Transverse colon (tissue), 4 donors: Measurements from ENCODE around the gene CSNK2B. TPM values are rescaled to one million over a fixed set of nuclear protein-coding genes. Genes with fewer than 3 reads are reported as not detected.

Experiments used
- DNase-seq: peaks from one replicate; pipeline ENCODE4 v3.0.0-alpha.2; 2019
- H3K27ac ChIP-seq, 4 donors: fragments of 200-600 bp; sonication (generic); 2 replicates each; pipeline ENCODE4 v1.5.1; 2016 to 2018; ENCODE audit warnings: inconsistent platforms in 4 of 4
- H3K27me3 ChIP-seq: fragments of 200-600 bp; sonication (generic); 2 replicates; pipeline ENCODE4 v1.5.1; 2017; ENCODE audit warnings: inconsistent platforms
- H3K36me3 ChIP-seq, 4 donors: fragments of 200-600 bp; sonication (generic); 2 replicates each; pipeline ENCODE4 v1.5.1; 2017 to 2019; ENCODE audit warnings: inconsistent platforms in 4 of 4
- H3K4me1 ChIP-seq, 4 donors: fragments of 200-600 bp; sonication (generic); 2 replicates each; pipeline ENCODE4 v1.5.1; 2017 to 2020; ENCODE audit warnings: inconsistent platforms in 4 of 4
- H3K4me3 ChIP-seq, 4 donors: fragments of 200-600 bp; sonication (generic); 1 replicate in 1 of 4; 2 replicates in 3 of 4; pipeline versions ENCODE4 v1.5.1 to v1.6.1; 2017 to 2019; ENCODE audit warnings: inconsistent platforms in 4 of 4
- H3K9me3 ChIP-seq, 2 donors: fragments of 200-600 bp; sonication (generic); 2 replicates each; pipeline ENCODE4 v1.5.1; 2017 to 2019; ENCODE audit warnings: inconsistent platforms in 2 of 2
- EP300 ChIP-seq: sonication (generic); formaldehyde crosslinking; IDR thresholded peaks from one replicate; pipeline ENCODE4 v1.6.1; 2017; ENCODE audit warnings: antibody characterized with exemption, low read depth
- POLR2A ChIP-seq: fragments of 450-650 bp; IDR thresholded peaks from one replicate; pipeline ENCODE4 v1.6.1; 2016; ENCODE audit warnings: antibody characterized with exemption, mild to moderate bottlenecking, moderate library complexity
- POLR2AphosphoS5 ChIP-seq, 3 donors: sonication (generic); formaldehyde crosslinking; IDR thresholded peaks; one replicate each; pipeline ENCODE4 v1.6.1; 2016; ENCODE audit warnings: antibody characterized with exemption in 3 of 3
- WGBS, 2 donors: methylation state at CpG; one replicate each; pipeline ENCODE4 v1.1.5; 2018; ENCODE audit warnings: low coverage in 1 of 2; 5-methylcytosine and 5-hydroxymethylcytosine counted together
- in situ Hi-C, 4 donors: fragments of 200-750 bp; cut with MboI; loops; one replicate each; pipeline versions ENCODE4 v1.15.0 to v1.15.1; 2017; ENCODE audit warnings: low sequenced_read_pairs in 3 of 4, low pct_ligation_motif_present in 1 of 4, low pct_unique_long_range_greater_than_20kb in 1 of 4
- intact Hi-C: fragments of 100-400 bp; cut with DNase I; formaldehyde crosslinking; loops from one replicate; pipeline ENCODE4 v1.15.1; 2023; ENCODE audit warnings: low total_unique reads
- total RNA-seq, 4 donors: library from RNA; depleted of rRNA; stranded (reverse); fragments of >200 nt; gene quantifications; one replicate each; pipeline ENCODE4 v1.1.0, GENCODE V29; 2016
- TF ChIP-seq, protein P1 (sequence below), 5 experiments: fragments of 200-600 bp in 3 of 5; fragments of 450-650 bp in 2 of 5; sonication (generic) in 3 of 5; IDR thresholded peaks; 1 replicate in 2 of 5; 2 replicates in 3 of 5; pipeline ENCODE4 v1.5.1; 2016 to 2017; ENCODE audit warnings: antibody characterized with exemption in 5 of 5, inconsistent platforms in 3 of 5, mild to moderate bottlenecking in 2 of 5, moderate library complexity in 1 of 5

Gene CSNK2B
- total RNA-seq, 4 donors from 2014 or later = 182 to 231 (median 210) TPM

- 0 to 1% methylated on average over 2 to 35 of the region's 52 CpGs for WGBS, 2 donors
- in situ Hi-C loops = no loop called here
- H3K27me3 ChIP-seq = no peaks in the 10 kb centered on the region
- H3K36me3 ChIP-seq = peaks cover 0 to 6% (median 0%) of the 10 kb centered on the region in 4 donors
- TF ChIP-seq, protein P1, sequence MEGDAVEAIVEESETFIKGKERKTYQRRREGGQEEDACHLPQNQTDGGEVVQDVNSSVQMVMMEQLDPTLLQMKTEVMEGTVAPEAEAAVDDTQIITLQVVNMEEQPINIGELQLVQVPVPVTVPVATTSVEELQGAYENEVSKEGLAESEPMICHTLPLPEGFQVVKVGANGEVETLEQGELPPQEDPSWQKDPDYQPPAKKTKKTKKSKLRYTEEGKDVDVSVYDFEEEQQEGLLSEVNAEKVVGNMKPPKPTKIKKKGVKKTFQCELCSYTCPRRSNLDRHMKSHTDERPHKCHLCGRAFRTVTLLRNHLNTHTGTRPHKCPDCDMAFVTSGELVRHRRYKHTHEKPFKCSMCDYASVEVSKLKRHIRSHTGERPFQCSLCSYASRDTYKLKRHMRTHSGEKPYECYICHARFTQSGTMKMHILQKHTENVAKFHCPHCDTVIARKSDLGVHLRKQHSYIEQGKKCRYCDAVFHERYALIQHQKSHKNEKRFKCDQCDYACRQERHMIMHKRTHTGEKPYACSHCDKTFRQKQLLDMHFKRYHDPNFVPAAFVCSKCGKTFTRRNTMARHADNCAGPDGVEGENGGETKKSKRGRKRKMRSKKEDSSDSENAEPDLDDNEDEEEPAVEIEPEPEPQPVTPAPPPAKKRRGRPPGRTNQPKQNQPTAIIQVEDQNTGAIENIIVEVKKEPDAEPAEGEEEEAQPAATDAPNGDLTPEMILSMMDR (IDR thresholded peaks at IDR 0.05) = no peak
- TF ChIP-seq POLR2AphosphoS5 (IDR thresholded peaks at IDR 0.05) = peak; percentile 86 to 96 (median 95)
- peak; percentile 95 for TF ChIP-seq POLR2A
- TF ChIP-seq EP300 = no peak
- H3K27ac ChIP-seq = peak within 1 kb of the TSS; percentile 88 to 95 (median 90)
- H3K4me1 ChIP-seq = peaks cover 30 to 75% (median 44%) of the 10 kb centered on the region in 4 donors
- no peaks in the 10 kb centered on the region for H3K9me3 ChIP-seq
- peak; percentile 91 for DNase-seq
- intact Hi-C loops = no loop called here
- H3K4me3 ChIP-seq = peak within 1 kb of the TSS; percentile 63 to 87 (median 76)
Observed at GRCh38 chr6:31660381-31661261, 5.3 kb upstream of the CSNK2B start, which contains the start of gene C6orf47. Gene C6orf47 (minus strand): TSS chr6:31660778. CDS start chr6:31659947, 831 bp downstream.

DNA sequence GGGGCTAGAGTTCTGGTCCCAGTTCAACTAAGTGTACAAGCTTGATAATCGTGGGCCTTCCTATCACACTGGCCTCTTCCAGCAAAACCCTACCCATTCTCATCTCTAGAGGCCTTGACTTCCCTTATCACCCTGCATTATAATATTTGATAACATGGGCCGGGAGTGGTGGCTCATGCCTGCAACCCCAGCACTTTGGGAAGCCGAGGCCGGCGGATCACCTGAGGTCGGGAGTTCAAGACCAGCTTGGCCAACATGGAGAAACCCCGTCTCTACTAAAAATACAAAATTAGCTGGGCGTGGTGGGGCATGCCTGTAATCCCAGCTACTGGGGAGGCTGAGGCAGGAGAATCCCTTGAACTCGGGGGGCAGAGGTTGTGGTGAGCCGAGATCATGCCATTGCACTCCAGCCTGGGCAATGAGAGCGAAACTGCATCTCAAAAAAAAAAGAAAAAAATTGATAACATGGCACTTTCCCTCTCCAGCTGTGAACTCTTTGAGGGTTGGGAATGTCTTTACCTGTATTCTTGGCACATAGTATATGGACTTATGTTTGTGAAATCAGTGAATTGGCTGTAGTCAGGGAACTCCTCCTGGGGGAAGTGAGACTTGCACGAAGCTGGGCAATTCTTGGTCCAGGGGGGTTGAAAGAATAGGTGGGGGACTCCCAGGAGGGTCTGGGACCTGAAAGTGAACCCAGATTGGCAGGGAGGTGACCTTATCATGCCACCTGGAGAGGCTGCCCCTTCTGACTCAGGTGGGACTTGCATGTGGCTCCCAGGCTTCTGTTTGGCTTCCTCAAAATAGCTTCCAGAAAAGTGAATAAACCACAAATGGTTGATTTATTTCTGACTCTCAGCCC lies 4.4 kb upstream of the CSNK2B start:
- Histone ChIP-seq H3K27ac (peak overlapping the region; percentile 88 to 95 (median 90)), H3K36me3 (peaks cover 0 to 6% (median 0%) of the 10 kb centered on the region in 4 donors), H3K4me3 (peak overlapping the region in 1 of 4 donors; percentile 87), H3K27me3 (no peaks in the 10 kb centered on the region), H3K4me1 (peaks cover 30 to 68% (median 46%) of the 10 kb centered on the region in 4 donors), H3K9me3 (no peaks in the 10 kb centered on the region)
- WGBS, 2 donors = 50 to 82% methylated on average over 2 to 12 of the region's 12 CpGs
- DNase-seq = no peak
- in situ Hi-C loops (no loop called here), intact Hi-C loops (no loop called here)
- TF ChIP-seq POLR2AphosphoS5 (IDR thresholded peaks at IDR 0.05) (no peak), POLR2A (no peak), EP300 (no peak)
- TF ChIP-seq, protein P1 (IDR thresholded peaks at IDR 0.05) = no peak

DNA sequence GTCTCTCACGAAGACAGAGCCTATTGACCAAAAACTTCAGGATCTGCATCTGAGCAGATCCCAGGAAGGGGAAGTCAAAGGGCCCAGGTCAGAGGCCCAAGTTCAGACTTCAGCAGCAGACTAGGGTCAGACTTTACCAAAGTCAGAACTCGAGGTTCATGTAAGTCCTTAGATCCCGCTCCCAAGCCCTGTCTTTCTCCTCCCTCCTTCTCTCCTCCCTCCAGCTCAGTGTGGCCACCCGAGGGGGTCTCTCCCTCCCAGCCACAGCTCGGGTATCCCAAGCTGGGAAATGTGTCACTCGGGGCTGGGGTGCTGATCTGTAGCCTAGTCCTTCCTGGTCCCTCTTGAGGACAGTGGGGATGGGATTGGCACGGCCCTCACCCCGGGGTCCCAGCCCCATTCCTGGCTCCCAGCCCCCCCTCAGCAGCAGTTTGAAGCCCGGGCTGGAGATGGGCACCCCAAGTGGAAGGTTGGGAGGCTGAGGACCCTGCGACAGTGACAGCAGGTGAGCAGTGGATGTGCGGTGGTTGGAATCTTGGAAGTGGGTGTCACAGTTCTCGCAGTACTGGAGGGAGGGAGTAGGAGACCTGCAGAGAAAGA lies 3.7 kb upstream of the CSNK2B start:
- no peaks in the 10 kb centered on the region for H3K9me3 ChIP-seq
- TF ChIP-seq POLR2AphosphoS5 (IDR thresholded peaks at IDR 0.05) = no peak
- TF ChIP-seq EP300 = no peak
- no peak for TF ChIP-seq POLR2A
- TF ChIP-seq, protein P1 (IDR thresholded peaks at IDR 0.05) = no peak
- no peaks in the 10 kb centered on the region for H3K27me3 ChIP-seq
- peaks cover 38 to 73% (median 53%) of the 10 kb centered on the region in 4 donors for H3K4me1 ChIP-seq
- WGBS, 2 donors = 84 to 89% methylated on average over 6 to 12 of the region's 12 CpGs
- H3K36me3 ChIP-seq = peaks cover 0 to 9% (median 2%) of the 10 kb centered on the region in 4 donors
- no peak overlapping the region for H3K4me3 ChIP-seq
- H3K27ac ChIP-seq = peak overlapping the region in 1 of 4 donors; percentile 6
- in situ Hi-C loops = no loop called here
- intact Hi-C loops = no loop called here
- DNase-seq = no peak
